Activated naive CD4-positive, alpha-beta T cell treated with anti-CD3 and anti-CD28 coated beads, Interleukin-2, amount 50 U/mL, for 72 hours (primary cell): Measurements from ENCODE around the gene ABCG5. TPM values are rescaled to one million over a fixed set of nuclear protein-coding genes. Genes with fewer than 3 reads are reported as not detected.

Experiments used
- ATAC-seq, 2 donors: fragments of 150-1000 bp; cut with Tn5 transposase; 2 replicates each; pipeline ENCODE4 v1.10.0; 2021; ENCODE audit warnings: mild to moderate bottlenecking in 2 of 2, moderate library complexity in 2 of 2
- DNase-seq, 2 donors: peaks; one replicate each; pipeline ENCODE4 v3.0.0; 2021 to 2022; ENCODE audit warnings: low spot score in 2 of 2
- H3K27ac Mint-ChIP-seq, 2 donors: one replicate each; pipeline ENCODE4 v1.8.0; 2022; ENCODE audit warnings: mild to moderate bottlenecking in 2 of 2, mixed read lengths in 2 of 2
- H3K36me3 Mint-ChIP-seq, 2 donors: one replicate each; pipeline ENCODE4 v1.8.0; 2022; ENCODE audit warnings: mixed read lengths in 2 of 2
- H3K9me3 Mint-ChIP-seq, 2 donors: one replicate each; pipeline ENCODE4 v1.8.0; 2022; ENCODE audit warnings: mixed read lengths in 2 of 2
- total RNA-seq, 2 donors: library from RNA; stranded (reverse); gene quantifications; one replicate each; pipeline ENCODE4 v1.2.3, GENCODE V29; 2022

Gene ABCG5
- total RNA-seq, 2 donors from 2014 or later, result not detected

GRCh38 chr2:43824951-43825493, 13.6 kb downstream of the ABCG5 start:
- Mint-ChIP-seq H3K36me3 (no peaks in the 10 kb centered on the region), H3K27ac (no peak overlapping the region), H3K9me3 (peaks cover 0 to 6% of the 10 kb centered on the region in 2 donors)
- DNase-seq (no peak), ATAC-seq (no peak)

- DNase-seq, result no peak
- no peak for ATAC-seq
- Mint-ChIP-seq H3K27ac (no peak overlapping the region), H3K36me3 (no peaks in the 10 kb centered on the region), H3K9me3 (peaks cover 0 to 6% of the 10 kb centered on the region in 2 donors)
These were observed 14.1 kb downstream of the ABCG5 start for GRCh38 chr2:43824512-43824911.

- no peaks in the 10 kb centered on the region for H3K36me3 Mint-ChIP-seq
- peaks cover 0 to 6% of the 10 kb centered on the region in 2 donors for H3K9me3 Mint-ChIP-seq
- H3K27ac Mint-ChIP-seq, result no peak overlapping the region
- DNase-seq (no peak), ATAC-seq (no peak)
These were observed 14.9 kb downstream of the ABCG5 start for GRCh38 chr2:43823751-43824150.

GRCh38 chr2:43822839-43823238, 15.8 kb downstream of the ABCG5 start:
- peaks cover 0 to 6% of the 10 kb centered on the region in 2 donors for H3K9me3 Mint-ChIP-seq
- ATAC-seq (no peak), DNase-seq (no peak)
- H3K36me3 Mint-ChIP-seq, result no peaks in the 10 kb centered on the region
- H3K27ac Mint-ChIP-seq, result no peak overlapping the region

- H3K9me3 Mint-ChIP-seq, result peaks cover 0 to 6% of the 10 kb centered on the region in 2 donors
- no peak for ATAC-seq
- no peak overlapping the region for H3K27ac Mint-ChIP-seq
- no peaks in the 10 kb centered on the region for H3K36me3 Mint-ChIP-seq
- DNase-seq, result no peak
These were observed 19.0 kb downstream of the ABCG5 start for GRCh38 chr2:43819491-43820163.

GRCh38 chr2:43818761-43819160, 19.9 kb downstream of the ABCG5 start:
- Mint-ChIP-seq H3K27ac (no peak overlapping the region), H3K36me3 (no peaks in the 10 kb centered on the region), H3K9me3 (peaks cover 0 to 6% of the 10 kb centered on the region in 2 donors)
- peak in 1 of 2 donors; percentile 83 for ATAC-seq
- no peak for DNase-seq

- Mint-ChIP-seq H3K36me3 (no peaks in the 10 kb centered on the region), H3K9me3 (no peaks in the 10 kb centered on the region), H3K27ac (no peak overlapping the region)
- DNase-seq, result no peak
- ATAC-seq, result no peak
These were observed 23.9 kb downstream of the ABCG5 start for GRCh38 chr2:43814711-43815110.

GRCh38 chr2:43812947-43813346, 25.7 kb downstream of the ABCG5 start:
- Mint-ChIP-seq H3K27ac (no peak overlapping the region), H3K9me3 (no peaks in the 10 kb centered on the region), H3K36me3 (no peaks in the 10 kb centered on the region)
- ATAC-seq, result no peak
- DNase-seq, result no peak

GRCh38 chr2:43812006-43812405, 26.6 kb downstream of the ABCG5 start:
- no peaks in the 10 kb centered on the region for H3K9me3 Mint-ChIP-seq
- no peaks in the 10 kb centered on the region for H3K36me3 Mint-ChIP-seq
- ATAC-seq (no peak), DNase-seq (no peak)
- H3K27ac Mint-ChIP-seq, result no peak overlapping the region

GRCh38 chr2:43810888-43811287, 27.8 kb downstream of the ABCG5 start:
- Mint-ChIP-seq H3K36me3 (no peaks in the 10 kb centered on the region), H3K9me3 (no peaks in the 10 kb centered on the region), H3K27ac (no peak overlapping the region)
- DNase-seq (no peak), ATAC-seq (no peak)

- Mint-ChIP-seq H3K9me3 (no peaks in the 10 kb centered on the region), H3K36me3 (no peaks in the 10 kb centered on the region), H3K27ac (no peak overlapping the region)
- ATAC-seq, result no peak
- no peak for DNase-seq
These were observed 28.2 kb downstream of the ABCG5 start for GRCh38 chr2:43810452-43810851.

- Mint-ChIP-seq H3K9me3 (no peaks in the 10 kb centered on the region), H3K27ac (no peak overlapping the region), H3K36me3 (no peaks in the 10 kb centered on the region)
- DNase-seq, result no peak
- no peak for ATAC-seq
These were observed 32.0 kb downstream of the ABCG5 start for GRCh38 chr2:43806719-43807031.

GRCh38 chr2:43803113-43803512, 35.5 kb downstream of the ABCG5 start:
- no peak for DNase-seq
- Mint-ChIP-seq H3K9me3 (no peaks in the 10 kb centered on the region), H3K27ac (peak overlapping the region in 1 of 2 donors; percentile 1), H3K36me3 (no peaks in the 10 kb centered on the region)
- no peak for ATAC-seq

- Mint-ChIP-seq H3K27ac (no peak overlapping the region), H3K36me3 (no peaks in the 10 kb centered on the region), H3K9me3 (no peaks in the 10 kb centered on the region)
- DNase-seq, result no peak
- no peak for ATAC-seq
These were observed 36.5 kb downstream of the ABCG5 start for GRCh38 chr2:43802135-43802534.

GRCh38 chr2:43800894-43801293, 37.7 kb downstream of the ABCG5 start:
- ATAC-seq (no peak), DNase-seq (no peak)
- Mint-ChIP-seq H3K27ac (no peak overlapping the region), H3K36me3 (no peaks in the 10 kb centered on the region), H3K9me3 (no peaks in the 10 kb centered on the region)

GRCh38 chr2:43798300-43798699, 40.3 kb downstream of the ABCG5 start:
- H3K9me3 Mint-ChIP-seq, result no peaks in the 10 kb centered on the region
- no peak for ATAC-seq
- H3K27ac Mint-ChIP-seq, result no peak overlapping the region
- H3K36me3 Mint-ChIP-seq, result no peaks in the 10 kb centered on the region
- DNase-seq, result no peak

GRCh38 chr2:43796206-43796605, 42.4 kb downstream of the ABCG5 start:
- Mint-ChIP-seq H3K36me3 (no peaks in the 10 kb centered on the region), H3K27ac (no peak overlapping the region), H3K9me3 (no peaks in the 10 kb centered on the region)
- ATAC-seq (no peak), DNase-seq (no peak)

GRCh38 chr2:43794956-43795355, 43.7 kb downstream of the ABCG5 start:
- H3K9me3 Mint-ChIP-seq, result no peaks in the 10 kb centered on the region
- H3K36me3 Mint-ChIP-seq, result peaks cover 0 to 6% of the 10 kb centered on the region in 2 donors
- no peak overlapping the region for H3K27ac Mint-ChIP-seq
- ATAC-seq (no peak), DNase-seq (no peak)
